Endothelial cell of umbilical vein (primary cell): ENCODE data around the gene KCNMA1. TPM values are rescaled to one million over a fixed set of nuclear protein-coding genes. Genes with fewer than 3 reads are reported as not detected.

Experiments used
- BruUV-seq: library from RNA; stranded (reverse); fragments of 400-500 nt; replicated peaks from 2 replicates; lab custom pipeline; 2021; lab: Mats Ljungman, UMichigan
- CTCF ChIA-PET: fragments of 300-600, 350-600 bp; sonication (Branson Sonifier 250); formaldehyde crosslinking; loops from one replicate; lab custom pipeline; 2021; ENCODE audit warnings: antibody characterized with exemption, inconsistent platforms; lab: Charles Lee
- POLR2A ChIA-PET: fragments of 300-600, 350-600 bp; sonication (Branson Sonifier 250); formaldehyde crosslinking; loops from one replicate; lab custom pipeline; 2021; ENCODE audit warnings: antibody characterized with exemption, inconsistent platforms; lab: Charles Lee
- DNase-seq: peaks from one replicate; pipeline ENCODE4 v3.0.0-alpha.2; 2011; ENCODE audit warnings: low read depth, low spot score
- FAIRE-seq: peaks from 2 replicates; lab custom pipeline; 2011; peaks lifted over from hg19 to GRCh38; lab: Jason Lieb, UNC
- H2AFZ ChIP-seq: 2 replicates; pipeline ENCODE4 v1.6.0; 2012; ENCODE audit warnings: low read depth, low read length, control low read depth, inconsistent platforms
- H3K27ac ChIP-seq: 2 replicates; pipeline ENCODE4 v1.5.1; 2011; ENCODE audit warnings: low read depth, mild to moderate bottlenecking, control low read depth, low read length, moderate library complexity; ENCODE audit not compliant: insufficient read depth
- H3K27me3 ChIP-seq, 2 experiments: 2 replicates each; pipeline versions ENCODE4 v1.6.0 to v1.6.1; 2011; ENCODE audit warnings: low read length in 2 of 2, mixed read lengths in 1 of 2; ENCODE audit not compliant: control insufficient read depth in 2 of 2, insufficient read depth in 2 of 2
- H3K36me3 ChIP-seq, 2 experiments: 2 replicates in 1 of 2; 3 replicates in 1 of 2; pipeline ENCODE4 v1.5.1; 2011; ENCODE audit warnings: low read length in 2 of 2, mild to moderate bottlenecking in 1 of 2, moderate library complexity in 1 of 2; ENCODE audit not compliant: control insufficient read depth in 2 of 2, insufficient read depth in 2 of 2; ENCODE audit errors: extremely low read depth in 1 of 2
- H3K4me1 ChIP-seq: 3 replicates; pipeline ENCODE4 v1.5.1; 2011; ENCODE audit warnings: mild to moderate bottlenecking, low read length; ENCODE audit not compliant: control insufficient read depth, insufficient read depth; ENCODE audit errors: extremely low read depth
- H3K4me2 ChIP-seq: 2 replicates; pipeline ENCODE4 v1.6.1; 2011; ENCODE audit warnings: low read length, control low read depth, mixed read lengths; ENCODE audit not compliant: insufficient read depth
- H3K4me3 ChIP-seq, 3 experiments: fragments of 200-600 bp in 1 of 3; sonication (generic), shearing (Covaris generic) in 1 of 3; replicated peaks in 1 of 3; 2 replicates each; pipeline ENCODE4 v1.5.1; 2011 to 2016; ENCODE audit warnings: control low read depth in 3 of 3, low read length in 3 of 3, mild to moderate bottlenecking in 2 of 3, inconsistent platforms in 1 of 3, low read depth in 1 of 3, moderate library complexity in 1 of 3; ENCODE audit not compliant: insufficient read depth in 1 of 3
- H3K79me2 ChIP-seq: 2 replicates; pipeline ENCODE4 v1.6.0; 2012; ENCODE audit warnings: low read length, inconsistent platforms; ENCODE audit not compliant: control insufficient read depth, insufficient read depth
- H3K9ac ChIP-seq: replicated peaks from 2 replicates; pipeline ENCODE3; 2011; ENCODE audit warnings: low read length, control low read depth; ENCODE audit not compliant: insufficient read depth; ENCODE audit errors: extremely low read depth
- H3K9me1 ChIP-seq: replicated peaks from 3 replicates; pipeline ENCODE4 v1.6.0; 2011; ENCODE audit warnings: mild to moderate bottlenecking, low read length; ENCODE audit not compliant: control insufficient read depth, insufficient read depth; ENCODE audit errors: extremely low read depth
- H3K9me3 ChIP-seq: replicated peaks from 2 replicates; pipeline ENCODE4 v1.5.1; 2012; ENCODE audit warnings: low read length, inconsistent platforms; ENCODE audit not compliant: control insufficient read depth, insufficient read depth
- H4K20me1 ChIP-seq: replicated peaks from 2 replicates; pipeline ENCODE3; 2011; ENCODE audit warnings: mild to moderate bottlenecking, low read length; ENCODE audit not compliant: control insufficient read depth, insufficient read depth; ENCODE audit errors: extremely low read depth
- CTCF ChIP-seq, 2 donors: IDR thresholded peaks; 1 replicate in 1 of 2; 2 replicates in 1 of 2; pipeline ENCODE4 v1.5.1; 2011; ENCODE audit warnings: low read length in 2 of 2, mild to moderate bottlenecking in 2 of 2, moderate library complexity in 2 of 2, control low read depth in 1 of 2, inconsistent platforms in 1 of 2, low read depth in 1 of 2; ENCODE audit not compliant: insufficient read depth in 1 of 2; ENCODE audit errors: extremely low read depth in 1 of 2
- EZH2 ChIP-seq: IDR thresholded peaks from 2 replicates; pipeline ENCODE4 v1.6.1; 2012; ENCODE audit warnings: borderline replicate concordance, low read depth, mild to moderate bottlenecking, moderate library complexity, low read length, inconsistent platforms; ENCODE audit not compliant: severe bottlenecking
- FOS ChIP-seq: IDR thresholded peaks from 2 replicates; pipeline ENCODE4 v1.6.1; 2011; ENCODE audit warnings: mild to moderate bottlenecking, low read length, moderate library complexity, borderline replicate concordance; ENCODE audit not compliant: insufficient read depth
- GATA2 ChIP-seq: IDR thresholded peaks from 2 replicates; pipeline ENCODE4 v1.7.0; 2011; ENCODE audit warnings: low read depth, mild to moderate bottlenecking, moderate library complexity, mixed read lengths, low read length; ENCODE audit not compliant: insufficient read length, insufficient read depth
- MAX ChIP-seq: IDR thresholded peaks from 2 replicates; pipeline ENCODE4 v1.6.1; 2011; ENCODE audit not compliant: insufficient read depth, insufficient read length
- POLR2A ChIP-seq: IDR thresholded peaks from 2 replicates; pipeline ENCODE4 v1.6.1; 2012; ENCODE audit warnings: low read depth, mild to moderate bottlenecking, control low read depth, low read length
- POLR2AphosphoS5 ChIP-seq: IDR thresholded peaks from 2 replicates; pipeline ENCODE4 v1.6.1; 2012; ENCODE audit warnings: low read depth, mild to moderate bottlenecking, control low read depth, low read length, moderate library complexity; ENCODE audit not compliant: insufficient read depth
- dilution Hi-C: fragments of 300-500 bp; cut with MboI; formaldehyde crosslinking; loops from one replicate; pipeline ENCODE4 v1.15.0; 2019; ENCODE audit warnings: low sequenced_read_pairs; ENCODE audit not compliant: extremely low pct_ligation_motif_present
- intact Hi-C: fragments of 100-400 bp; cut with micrococcal nuclease; formaldehyde crosslinking; loops from one replicate; pipeline ENCODE4 v1.10.0; 2022
- polyA plus RNA-seq, 4 experiments: library from polyadenylated mRNA; depleted of rRNA in 3 of 4; stranded (reverse) in 3 of 4; unstranded in 1 of 4; fragments of >200 nt; gene quantifications; 2 replicates each; pipeline versions ENCODE4 v1.2.1 to v1.2.3, GENCODE V29; 2011 to 2012; ENCODE audit warnings: missing spikeins in 1 of 4
- total RNA-seq: library from RNA; stranded (reverse); gene quantifications from 2 replicates; pipeline ENCODE4 v1.2.3, GENCODE V29; 2021

KCNMA1 gene
- total and polyA plus RNA-seq, 2 donors (not counting 3 experiments of a cell fraction or from before 2014, with no cell fraction given), result 0.10 to 0.82 TPM

GRCh38 chr10:77226020-77226419, 411.6 kb downstream of the KCNMA1 start:
- H3K4me1 ChIP-seq, result no peaks in the 10 kb centered on the region
- DNase-seq (no peak), FAIRE-seq (no peak)
- no peak for TF ChIP-seq EZH2
- TF ChIP-seq POLR2AphosphoS5, result no peak
- TF ChIP-seq MAX, result no peak
- TF ChIP-seq POLR2A, result no peak
- TF ChIP-seq FOS, result no peak
- TF ChIP-seq GATA2, result no peak
- no peak for TF ChIP-seq CTCF (IDR thresholded peaks at IDR 0.05; ENCODE audit: extremely low read depth in 1 of 2, insufficient read depth in 1 of 2, low read depth in 1 of 2, low read length in 2 of 2)
- BruUV-seq, result no TSS peak
- H3K9me1 ChIP-seq, result no peaks in the 10 kb centered on the region
- H2AFZ ChIP-seq, result no peak overlapping the region
- H3K27ac ChIP-seq, result no peak overlapping the region
- intact Hi-C loops (no loop called here), dilution Hi-C loops (no loop called here)
- POLR2A ChIA-PET, result no interaction called here
- H3K36me3 ChIP-seq, result no peaks in the 10 kb centered on the region
- H3K9me3 ChIP-seq, result no peaks in the 10 kb centered on the region
- no peak overlapping the region for H3K4me3 ChIP-seq
- no peak overlapping the region for H3K9ac ChIP-seq
- H3K27me3 ChIP-seq, result peaks cover 0 to 4% of the 10 kb centered on the region in 2 experiments
- H3K4me2 ChIP-seq, result no peak overlapping the region
- H4K20me1 ChIP-seq, result no peaks in the 10 kb centered on the region
- H3K79me2 ChIP-seq, result no peaks in the 10 kb centered on the region
- CTCF ChIA-PET, result no interaction called here
